ENCODE data around the gene SORCS3.

DNA sequence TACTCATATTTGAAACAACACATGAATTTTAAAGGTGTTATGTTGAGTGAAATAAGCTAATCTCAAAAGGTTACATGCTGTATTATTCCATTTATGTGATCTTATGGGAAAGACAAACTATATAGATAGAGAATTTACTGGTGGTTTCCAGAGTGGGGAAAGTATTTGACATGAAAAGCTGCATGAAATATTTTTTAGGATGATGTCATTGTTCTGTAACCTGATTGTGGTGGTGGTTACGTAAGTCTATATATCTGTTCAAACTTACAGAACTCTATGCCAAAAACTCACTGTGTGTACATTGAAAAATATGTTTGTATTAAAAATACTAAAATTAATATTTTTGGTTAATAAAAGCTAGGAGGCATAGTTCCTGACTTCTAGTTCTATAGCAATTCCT is 453.0 kb downstream of the SORCS3 start:
- TF ChIP-seq CTCF (IDR thresholded peaks at IDR 0.05) (no peak), POLR2A (IDR thresholded peaks at IDR 0.05) (no peak), POLR2AphosphoS5 (IDR thresholded peaks at IDR 0.05; ENCODE audit: insufficient read depth in 1 of 2, low read depth in 1 of 2) (no peak)
